Skeletal muscle tissue (tissue), 1 donor: ENCODE measurements around the gene MEOX2. TPM values are rescaled to one million over a fixed set of nuclear protein-coding genes. Genes with fewer than 3 reads are reported as not detected.

ENCODE experiments used
- total RNA-seq: library from RNA; depleted of rRNA; stranded (reverse); fragments of >200 nt; gene quantifications from one replicate; pipeline ENCODE4 v1.2.3, GENCODE V29; 2014

Gene MEOX2
- total RNA-seq, 1 donor from 2014 or later: 44.9 TPM

Other genes starting within 250 kb of the MEOX2 start
- 3.1 TPM for gene AGMO, start 124.7 kb downstream of the MEOX2 start, total RNA-seq